Neural crest cell (in vitro differentiated cells): ENCODE data around the gene PCDH8. TPM values are rescaled to one million over a fixed set of nuclear protein-coding genes. Genes with fewer than 3 reads are reported as not detected.

Source experiments
- DNase-seq: peaks from one replicate; pipeline ENCODE4 v3.0.0; 2021; ENCODE audit warnings: low read depth, mixed read lengths, low spot score
- H3K27ac Mint-ChIP-seq: one replicate; pipeline ENCODE4 v1.8.0; 2021; ENCODE audit warnings: mild to moderate bottlenecking, mixed read lengths; ENCODE audit not compliant: unreplicated experiment
- H3K27me3 Mint-ChIP-seq: 2 replicates; pipeline ENCODE4 v1.8.0; 2021; ENCODE audit warnings: low read depth, mild to moderate bottlenecking, mixed read lengths
- H3K36me3 Mint-ChIP-seq: 2 replicates; pipeline ENCODE4 v1.8.0; 2021; ENCODE audit warnings: low read depth, mild to moderate bottlenecking, mixed read lengths
- H3K4me1 Mint-ChIP-seq: 2 replicates; pipeline ENCODE4 v1.8.0; 2021; ENCODE audit warnings: mixed read lengths
- H3K4me3 Mint-ChIP-seq: one replicate; pipeline ENCODE4 v1.8.0; 2021; ENCODE audit warnings: mild to moderate bottlenecking, mixed read lengths
- H3K9me3 Mint-ChIP-seq: 2 replicates; pipeline ENCODE4 v1.8.0; 2021; ENCODE audit warnings: mixed read lengths
- total RNA-seq: library from RNA; stranded (reverse); gene quantifications from 2 replicates; pipeline ENCODE4 v1.2.1, GENCODE V29; 2021
- TF ChIP-seq, protein P1 (sequence below): fragments of 200-600 bp; sonication (generic); conservative IDR thresholded peaks from 2 replicates; pipeline ENCODE4 v1.5.0; 2021; ENCODE audit warnings: antibody characterized with exemption, mild to moderate bottlenecking

PCDH8 gene
- total RNA-seq, 1 donor from 2014 or later, result 14.6 TPM

DNA sequence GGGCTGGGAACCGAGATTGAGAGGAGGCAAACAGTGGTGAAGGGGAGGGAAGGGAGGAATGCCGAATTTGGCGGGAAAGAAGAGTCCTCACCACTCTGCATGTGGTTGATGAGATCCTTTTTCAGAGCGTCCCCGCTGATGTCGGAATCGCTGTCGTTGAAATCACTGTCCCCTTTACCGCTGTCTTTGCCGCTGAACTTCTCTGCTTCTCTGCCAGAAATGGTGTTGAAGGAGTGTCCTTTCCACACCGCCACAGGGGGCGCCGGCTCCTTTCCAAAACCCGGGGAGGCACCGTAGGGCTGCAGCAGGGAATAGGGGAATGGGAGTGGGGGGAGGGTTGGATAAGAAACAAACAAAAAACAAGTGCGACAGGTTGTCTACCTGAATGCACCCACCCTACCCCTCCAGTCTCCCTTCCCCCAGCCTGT lies 3.1 kb downstream of the PCDH8 start:
- Mint-ChIP-seq H3K4me1 (peaks cover 33% of the 10 kb centered on the region), H3K9me3 (no peaks in the 10 kb centered on the region), H3K27me3 (peaks cover 83% of the 10 kb centered on the region), H3K36me3 (peaks cover 5% of the 10 kb centered on the region), H3K27ac (no peak overlapping the region), H3K4me3 (peak overlapping the region; percentile 67)
- DNase-seq, result peak; percentile 43
- TF ChIP-seq, protein P1, sequence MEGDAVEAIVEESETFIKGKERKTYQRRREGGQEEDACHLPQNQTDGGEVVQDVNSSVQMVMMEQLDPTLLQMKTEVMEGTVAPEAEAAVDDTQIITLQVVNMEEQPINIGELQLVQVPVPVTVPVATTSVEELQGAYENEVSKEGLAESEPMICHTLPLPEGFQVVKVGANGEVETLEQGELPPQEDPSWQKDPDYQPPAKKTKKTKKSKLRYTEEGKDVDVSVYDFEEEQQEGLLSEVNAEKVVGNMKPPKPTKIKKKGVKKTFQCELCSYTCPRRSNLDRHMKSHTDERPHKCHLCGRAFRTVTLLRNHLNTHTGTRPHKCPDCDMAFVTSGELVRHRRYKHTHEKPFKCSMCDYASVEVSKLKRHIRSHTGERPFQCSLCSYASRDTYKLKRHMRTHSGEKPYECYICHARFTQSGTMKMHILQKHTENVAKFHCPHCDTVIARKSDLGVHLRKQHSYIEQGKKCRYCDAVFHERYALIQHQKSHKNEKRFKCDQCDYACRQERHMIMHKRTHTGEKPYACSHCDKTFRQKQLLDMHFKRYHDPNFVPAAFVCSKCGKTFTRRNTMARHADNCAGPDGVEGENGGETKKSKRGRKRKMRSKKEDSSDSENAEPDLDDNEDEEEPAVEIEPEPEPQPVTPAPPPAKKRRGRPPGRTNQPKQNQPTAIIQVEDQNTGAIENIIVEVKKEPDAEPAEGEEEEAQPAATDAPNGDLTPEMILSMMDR, result peak; percentile 54

DNA sequence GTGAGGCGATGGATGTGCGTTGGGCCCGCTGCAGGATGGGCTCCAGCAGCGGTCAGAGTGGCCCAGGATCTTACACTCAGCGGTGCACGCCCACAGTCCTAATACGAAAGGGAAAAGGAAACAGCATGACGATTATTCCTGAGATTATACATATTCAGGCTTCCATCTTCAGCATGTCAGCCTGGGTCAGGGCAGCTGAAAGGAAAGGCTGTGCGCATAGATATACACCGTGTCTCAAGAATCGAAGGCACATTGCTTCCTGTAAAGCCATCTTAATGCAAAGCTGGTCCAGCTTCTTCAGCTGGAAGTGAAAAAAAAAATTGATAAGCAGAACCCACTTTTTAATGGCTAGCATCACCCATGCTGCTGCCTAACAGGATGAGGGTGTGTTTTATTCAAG lies 3.6 kb downstream of the PCDH8 start:
- TF ChIP-seq, protein P1, result no peak
- Mint-ChIP-seq H3K4me1 (peaks cover 28% of the 10 kb centered on the region), H3K27me3 (peaks cover 83% of the 10 kb centered on the region), H3K9me3 (no peaks in the 10 kb centered on the region), H3K4me3 (peak overlapping the region; percentile 67), H3K27ac (no peak overlapping the region), H3K36me3 (peaks cover 5% of the 10 kb centered on the region)
- DNase-seq, result no peak

DNA sequence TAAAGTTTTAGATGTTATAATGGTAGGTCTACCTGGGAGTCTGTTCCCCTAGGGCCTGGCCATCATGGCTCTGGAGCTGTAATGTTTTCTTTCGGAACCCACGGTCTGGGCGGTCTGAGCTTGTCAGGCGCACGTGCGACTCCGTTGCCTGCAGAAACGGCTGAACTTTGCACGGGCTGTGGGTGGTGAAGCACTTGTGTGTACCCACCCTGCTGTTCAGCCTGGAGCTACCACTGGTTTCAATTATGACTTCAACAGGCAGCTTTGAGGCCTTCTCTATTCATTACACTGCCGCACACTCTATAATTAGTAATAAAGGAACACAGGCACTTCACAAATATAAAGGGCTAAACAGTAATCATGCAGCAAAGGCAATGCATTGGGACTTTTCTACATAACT lies 6.0 kb downstream of the PCDH8 start:
- Mint-ChIP-seq H3K27ac (no peak overlapping the region), H3K4me3 (no peak overlapping the region), H3K27me3 (peaks cover 83% of the 10 kb centered on the region), H3K9me3 (no peaks in the 10 kb centered on the region), H3K4me1 (peaks cover 11% of the 10 kb centered on the region), H3K36me3 (peaks cover 5% of the 10 kb centered on the region)
- DNase-seq, result no peak
- TF ChIP-seq, protein P1, result no peak

DNA sequence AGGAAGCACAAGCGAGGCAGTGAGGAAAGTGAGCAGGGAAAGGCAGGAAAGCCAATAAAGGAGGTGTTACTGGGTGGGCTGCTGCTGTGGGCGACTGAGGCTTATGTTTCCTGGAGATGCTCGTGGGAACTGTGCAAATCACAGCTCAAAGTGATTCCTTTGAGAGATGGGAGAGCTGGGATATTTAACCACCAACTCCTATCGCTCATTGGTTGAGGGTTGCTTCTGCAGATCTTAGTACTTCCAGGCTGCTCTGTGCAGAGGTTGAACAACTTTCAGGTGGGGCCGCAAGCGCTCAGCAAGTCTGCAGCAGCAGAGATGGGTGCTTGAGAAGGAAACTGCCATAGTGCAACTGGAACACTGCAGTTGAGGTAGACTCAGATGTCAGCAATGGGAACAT lies 8.4 kb downstream of the PCDH8 start:
- H3K4me3 Mint-ChIP-seq, result no peak overlapping the region
- H3K9me3 Mint-ChIP-seq, result no peaks in the 10 kb centered on the region
- DNase-seq, result no peak
- H3K4me1 Mint-ChIP-seq, result peaks cover 10% of the 10 kb centered on the region
- H3K36me3 Mint-ChIP-seq, result peaks cover 5% of the 10 kb centered on the region
- H3K27ac Mint-ChIP-seq, result no peak overlapping the region
- TF ChIP-seq, protein P1, result no peak
- peaks cover 71% of the 10 kb centered on the region for H3K27me3 Mint-ChIP-seq

DNA sequence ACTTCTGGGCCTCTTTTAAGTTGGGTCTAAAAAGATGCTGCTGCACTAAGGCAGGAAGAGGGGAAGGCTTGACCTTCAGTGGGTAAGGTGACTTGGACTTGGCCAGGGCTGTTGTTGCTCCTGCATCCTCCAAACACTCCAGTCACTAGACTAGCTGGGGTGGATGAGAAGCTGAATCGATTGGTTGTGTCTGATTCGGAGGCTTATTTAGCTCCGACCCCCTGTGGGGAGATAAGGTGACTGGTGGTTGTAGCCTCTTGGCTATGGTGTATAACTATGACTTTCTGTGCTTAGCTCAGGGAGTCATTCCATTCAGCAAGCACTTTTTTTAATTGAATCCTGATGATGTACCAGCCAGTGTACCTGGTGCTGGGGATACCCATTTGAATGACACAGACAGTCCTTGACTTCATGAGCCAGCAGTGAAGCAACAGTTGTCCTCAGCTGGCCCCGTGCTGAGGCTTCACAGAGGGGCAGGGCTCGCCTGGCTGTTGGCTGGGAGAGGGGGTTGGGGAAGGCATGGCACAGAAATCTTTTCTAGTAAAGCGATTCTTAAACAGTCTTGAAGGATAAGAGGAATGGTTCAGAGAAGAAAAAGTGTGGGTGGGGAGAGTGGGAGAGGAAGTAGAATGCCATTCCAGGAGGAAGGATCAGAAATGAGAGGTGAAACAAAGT lies 9.9 kb downstream of the PCDH8 start:
- H3K4me1 Mint-ChIP-seq, result peaks cover 7% of the 10 kb centered on the region
- no peak for DNase-seq
- TF ChIP-seq, protein P1, result no peak
- H3K4me3 Mint-ChIP-seq, result no peak overlapping the region
- H3K36me3 Mint-ChIP-seq, result no peaks in the 10 kb centered on the region
- H3K27ac Mint-ChIP-seq, result no peak overlapping the region
- H3K27me3 Mint-ChIP-seq, result peaks cover 61% of the 10 kb centered on the region
- no peaks in the 10 kb centered on the region for H3K9me3 Mint-ChIP-seq
